Tibial artery (tissue), 4 donors: ENCODE results near the gene NRXN2.

Source experiments
- DNase-seq, 2 donors: peaks; one replicate each; pipeline ENCODE4 v3.0.0-alpha.2; 2019
- H3K27ac ChIP-seq, 2 donors: fragments of 200-600 bp; sonication (generic) in 1 of 2; 1 replicate in 1 of 2; 2 replicates in 1 of 2; pipeline ENCODE4 v1.5.1; 2018 to 2019; ENCODE audit warnings: mild to moderate bottlenecking in 1 of 2
- H3K27me3 ChIP-seq, 2 donors: fragments of 200-600 bp; sonication (generic) in 1 of 2; one replicate each; pipeline versions ENCODE4 v1.5.1 to v1.6.0; 2016 to 2019
- H3K36me3 ChIP-seq, 3 donors: fragments of 200-600 bp; sonication (generic) in 2 of 3; one replicate each; pipeline ENCODE4 v1.5.1; 2016 to 2019; ENCODE audit warnings: mild to moderate bottlenecking in 2 of 3
- H3K4me1 ChIP-seq, 4 donors: fragments of 200-600 bp; sonication (generic) in 2 of 4; 1 replicate in 3 of 4; 2 replicates in 1 of 4; pipeline ENCODE4 v1.5.1; 2016 to 2019
- H3K4me3 ChIP-seq, 2 donors: fragments of 200-600 bp; sonication (generic) in 1 of 2; 1 replicate in 1 of 2; 2 replicates in 1 of 2; pipeline ENCODE4 v1.5.1; 2018 to 2019; ENCODE audit warnings: mild to moderate bottlenecking in 2 of 2
- H3K9me3 ChIP-seq, 3 donors: fragments of 200-600 bp; sonication (generic) in 1 of 3; one replicate each; pipeline ENCODE4 v1.5.1; 2016 to 2019
- intact Hi-C: fragments of 100-400 bp; cut with DNase I; formaldehyde crosslinking; loops from one replicate; pipeline ENCODE4 v1.15.0; 2023; ENCODE audit warnings: low total_unique reads
- TF ChIP-seq, protein P1 (sequence below), 2 experiments: fragments of 200-600 bp in 1 of 2; fragments of 450-650 bp in 1 of 2; IDR thresholded peaks; one replicate each; pipeline ENCODE4 v1.5.1; 2017 to 2019; ENCODE audit warnings: antibody characterized with exemption in 2 of 2, mild to moderate bottlenecking in 1 of 2, moderate library complexity in 1 of 2

The NRXN2 gene

DNA sequence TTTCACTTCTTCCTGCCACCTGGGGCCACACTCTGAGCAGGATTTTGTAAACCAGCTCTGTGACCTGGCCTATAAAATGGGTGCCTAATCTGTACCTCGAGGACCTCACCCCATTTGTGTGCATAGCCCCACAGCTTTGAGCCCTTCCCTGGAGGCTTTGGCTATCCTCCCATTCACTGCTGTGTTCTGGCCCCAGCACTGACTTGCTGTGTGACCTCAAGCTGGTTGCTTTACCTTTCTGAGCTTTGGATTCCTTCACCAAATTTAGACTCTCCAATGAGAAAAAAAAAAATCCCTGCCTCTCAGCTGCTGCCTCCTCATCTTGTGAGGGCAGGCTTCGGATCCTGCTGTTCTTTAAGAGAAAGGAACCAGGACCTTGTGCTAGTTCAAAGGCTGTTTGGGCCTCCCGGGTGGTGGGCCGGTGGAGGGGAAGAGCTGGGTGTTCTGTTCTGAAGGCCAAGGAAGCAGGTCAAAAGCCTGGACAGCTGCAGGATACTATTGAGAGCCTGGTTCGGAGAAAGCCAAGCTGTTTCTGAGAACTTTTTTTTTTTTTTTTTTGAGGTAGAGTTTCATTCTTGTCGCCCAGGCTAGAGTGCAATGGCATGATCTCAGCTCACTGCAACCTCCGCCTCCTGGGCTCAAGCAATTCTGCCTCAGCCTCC is 37.9 kb upstream of the NRXN2 start:
- Histone ChIP-seq H3K27ac (peak overlapping the region; percentile 86 to 93), H3K4me1 (peaks cover 8 to 74% (median 56%) of the 10 kb centered on the region in 4 donors), H3K4me3 (no peak overlapping the region), H3K9me3 (no peaks in the 10 kb centered on the region), H3K27me3 (no peaks in the 10 kb centered on the region), H3K36me3 (peaks cover 23 to 36% (median 28%) of the 10 kb centered on the region in 3 donors)
- TF ChIP-seq, protein P1, sequence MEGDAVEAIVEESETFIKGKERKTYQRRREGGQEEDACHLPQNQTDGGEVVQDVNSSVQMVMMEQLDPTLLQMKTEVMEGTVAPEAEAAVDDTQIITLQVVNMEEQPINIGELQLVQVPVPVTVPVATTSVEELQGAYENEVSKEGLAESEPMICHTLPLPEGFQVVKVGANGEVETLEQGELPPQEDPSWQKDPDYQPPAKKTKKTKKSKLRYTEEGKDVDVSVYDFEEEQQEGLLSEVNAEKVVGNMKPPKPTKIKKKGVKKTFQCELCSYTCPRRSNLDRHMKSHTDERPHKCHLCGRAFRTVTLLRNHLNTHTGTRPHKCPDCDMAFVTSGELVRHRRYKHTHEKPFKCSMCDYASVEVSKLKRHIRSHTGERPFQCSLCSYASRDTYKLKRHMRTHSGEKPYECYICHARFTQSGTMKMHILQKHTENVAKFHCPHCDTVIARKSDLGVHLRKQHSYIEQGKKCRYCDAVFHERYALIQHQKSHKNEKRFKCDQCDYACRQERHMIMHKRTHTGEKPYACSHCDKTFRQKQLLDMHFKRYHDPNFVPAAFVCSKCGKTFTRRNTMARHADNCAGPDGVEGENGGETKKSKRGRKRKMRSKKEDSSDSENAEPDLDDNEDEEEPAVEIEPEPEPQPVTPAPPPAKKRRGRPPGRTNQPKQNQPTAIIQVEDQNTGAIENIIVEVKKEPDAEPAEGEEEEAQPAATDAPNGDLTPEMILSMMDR (IDR thresholded peaks at IDR 0.05), result no peak
- intact Hi-C loops, result no loop called here
- peak; percentile 11 to 62 for DNase-seq

DNA sequence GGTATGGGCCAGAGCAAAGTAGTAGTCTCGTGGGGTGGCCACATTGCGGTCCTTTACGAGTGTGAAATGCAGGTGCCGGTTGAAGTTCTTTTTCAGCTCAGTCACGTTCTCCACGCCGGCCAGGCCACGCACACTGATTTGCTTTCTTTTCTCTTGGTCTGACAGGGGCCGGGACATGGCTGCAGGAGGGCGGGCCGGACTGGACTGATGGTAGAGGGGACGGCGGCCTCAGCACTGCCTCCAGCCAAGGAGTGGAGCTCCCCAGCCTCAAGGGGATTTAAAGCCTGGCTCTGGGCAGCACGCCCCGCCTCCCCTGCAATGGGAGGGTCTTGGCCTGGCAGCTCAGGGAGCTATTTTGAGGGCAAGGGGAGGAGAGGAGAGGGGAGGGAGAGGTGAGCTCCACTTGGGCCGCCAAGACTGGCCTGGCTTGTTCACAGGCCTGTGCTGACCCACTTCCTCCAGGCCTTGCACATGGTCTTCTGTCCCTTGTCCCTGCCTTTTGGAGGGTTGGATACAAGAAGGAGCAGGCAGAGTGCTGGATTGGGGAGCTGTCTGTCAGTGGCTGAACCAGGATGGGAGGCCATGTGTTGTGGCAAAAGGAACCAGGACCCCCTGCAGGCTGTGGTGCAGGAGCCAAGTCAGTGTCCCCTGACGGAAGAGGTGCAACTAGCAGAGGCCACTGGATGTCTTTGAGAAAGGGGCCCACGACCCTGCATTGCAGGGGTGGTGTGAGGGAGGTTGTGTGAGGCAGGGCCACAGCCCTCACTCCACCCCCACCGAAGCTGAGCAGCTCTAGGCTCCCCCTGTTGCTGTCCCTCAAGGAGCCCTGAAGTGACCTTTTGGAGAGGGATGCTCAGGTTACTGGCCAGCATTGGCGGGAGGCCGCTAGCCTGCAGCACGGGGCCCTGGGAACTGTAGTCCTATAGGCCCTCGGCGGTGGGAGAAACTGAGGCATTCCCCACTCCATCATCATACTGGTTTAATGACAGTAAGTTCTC is 37.0 kb upstream of the NRXN2 start, which contains the start of gene PYGM:
TSS of gene PYGM (minus strand) at position 253 of the 998 bp plus-strand sequence. CDS start at position 177, 76 bp downstream.
- peaks cover 14 to 34% (median 19%) of the 10 kb centered on the region in 3 donors for H3K36me3 ChIP-seq
- intact Hi-C loops, result no loop called here
- peak within 1 kb of the TSS; percentile 52 to 57 for H3K4me3 ChIP-seq
- peaks cover 8 to 68% (median 56%) of the 10 kb centered on the region in 4 donors for H3K4me1 ChIP-seq
- peak; percentile 87 to 97 for DNase-seq
- TF ChIP-seq, protein P1 (IDR thresholded peaks at IDR 0.05), result no peak
- H3K27ac ChIP-seq, result peak within 1 kb of the TSS; percentile 86 to 93
- H3K9me3 ChIP-seq, result no peaks in the 10 kb centered on the region
- no peaks in the 10 kb centered on the region for H3K27me3 ChIP-seq

- peaks cover 8 to 60% (median 52%) of the 10 kb centered on the region in 4 donors for H3K4me1 ChIP-seq
- intact Hi-C loops, result no loop called here
- H3K36me3 ChIP-seq, result peaks cover 6 to 34% (median 11%) of the 10 kb centered on the region in 3 donors
- peak overlapping the region; percentile 52 to 57 for H3K4me3 ChIP-seq
- DNase-seq, result peak in 1 of 2 donors; percentile 20
- no peaks in the 10 kb centered on the region for H3K9me3 ChIP-seq
- H3K27me3 ChIP-seq, result no peaks in the 10 kb centered on the region
- TF ChIP-seq, protein P1 (IDR thresholded peaks at IDR 0.05), result no peak
- H3K27ac ChIP-seq, result peak overlapping the region; percentile 86 to 93
Observed at GRCh38 chr11:64759131-64759721, 36.2 kb upstream of the NRXN2 start.

GRCh38 chr11:64758330-64759079 is 35.5 kb upstream of the NRXN2 start:
- DNase-seq, result peak in 1 of 2 donors; percentile 16
- TF ChIP-seq, protein P1 (IDR thresholded peaks at IDR 0.05), result no peak
- Histone ChIP-seq H3K9me3 (no peaks in the 10 kb centered on the region), H3K4me1 (peaks cover 8 to 53% (median 45%) of the 10 kb centered on the region in 4 donors), H3K4me3 (peak overlapping the region; percentile 52 to 57), H3K27ac (peak overlapping the region; percentile 86 to 93), H3K27me3 (no peaks in the 10 kb centered on the region), H3K36me3 (peaks cover 0 to 34% (median 4%) of the 10 kb centered on the region in 3 donors)
- intact Hi-C loops, result no loop called here
